NCI-H82 treated with DMSO at 0.1 percent for 48 hours (cell line): Measurements from ENCODE around the gene SGMS1.

ENCODE experiments used
- DNase-seq: peaks from one replicate; lab custom pipeline; 2025; ENCODE audit not compliant: unreplicated experiment; lab: John Stamatoyannopoulos, UW

SGMS1 gene

DNA sequence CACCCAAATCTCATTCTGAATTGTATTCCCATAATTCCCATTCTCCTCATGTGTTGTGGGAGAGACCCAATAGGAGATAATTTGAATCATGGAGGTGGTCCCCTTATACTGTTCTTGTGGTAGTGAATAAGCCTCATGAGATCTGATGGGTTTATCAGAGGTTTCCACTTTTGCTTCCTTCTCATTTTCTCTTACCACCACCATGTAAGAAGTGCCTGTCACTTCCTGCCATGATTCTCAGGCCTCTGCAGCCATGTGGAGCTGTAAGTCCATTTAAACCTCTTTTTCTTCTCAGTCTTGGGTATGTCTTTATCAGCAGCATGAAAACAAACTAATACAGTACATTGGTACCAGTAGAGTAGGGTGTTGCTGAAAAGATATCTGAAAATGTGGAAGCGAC is 274.2 kb downstream of the SGMS1 start:
- DNase-seq: no peak

DNA sequence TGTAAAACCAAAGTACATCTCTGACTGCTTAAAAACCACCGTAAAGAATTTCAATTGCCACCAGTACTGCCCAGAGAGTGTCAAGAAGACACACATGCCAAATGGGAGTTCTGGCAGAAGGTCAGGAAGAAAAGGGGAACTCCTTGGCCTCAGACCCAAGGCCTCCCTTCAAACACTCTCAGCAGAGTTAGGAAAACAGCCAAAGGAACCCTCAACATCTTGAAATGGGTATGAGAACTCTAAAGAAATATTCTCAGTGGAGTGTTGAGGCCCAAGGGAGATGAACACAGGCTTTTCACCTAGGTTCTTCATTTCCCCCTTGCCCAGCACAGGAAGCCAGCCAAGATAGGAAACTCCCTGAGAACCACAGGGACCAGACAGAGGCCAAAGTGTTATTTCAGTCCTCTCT is 276.4 kb downstream of the SGMS1 start:
- DNase-seq: no peak

DNA sequence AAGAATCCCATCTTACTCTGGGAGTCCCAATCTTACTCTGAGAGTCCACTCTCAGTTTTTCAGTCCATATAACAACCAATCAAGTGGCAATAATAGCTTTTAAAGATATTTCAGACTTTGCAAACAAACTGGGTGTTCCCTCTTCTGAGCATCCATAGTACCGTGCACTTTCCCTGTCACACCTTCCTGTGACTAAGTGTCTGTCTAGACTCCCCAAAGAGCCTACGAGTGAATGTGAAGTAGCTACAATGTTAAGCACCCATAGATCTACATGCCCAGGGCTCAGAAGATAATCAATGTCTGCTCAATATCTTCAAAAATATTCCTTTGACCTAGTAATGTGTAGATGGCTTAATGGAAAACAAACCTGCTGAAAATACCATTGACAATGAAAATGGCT is 276.8 kb downstream of the SGMS1 start:
- no peak for DNase-seq

DNA sequence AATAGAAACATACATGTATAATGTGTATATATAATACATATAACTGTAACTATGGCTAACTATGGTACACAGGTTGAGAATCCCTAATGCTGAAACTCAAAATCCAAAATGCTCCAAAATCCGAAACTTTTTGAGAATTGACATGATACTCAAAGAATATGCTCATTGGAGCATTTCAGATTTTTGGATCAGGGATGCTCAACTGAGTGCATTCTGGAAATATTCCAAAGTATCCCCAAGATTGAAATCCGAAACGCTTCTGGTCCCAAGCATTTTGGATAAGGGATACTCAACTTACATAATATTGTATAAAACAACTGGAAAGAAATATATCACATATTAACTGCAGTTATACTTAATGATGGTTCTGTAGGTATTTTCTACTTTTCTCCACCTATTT is 278.2 kb downstream of the SGMS1 start:
- DNase-seq: no peak

DNA sequence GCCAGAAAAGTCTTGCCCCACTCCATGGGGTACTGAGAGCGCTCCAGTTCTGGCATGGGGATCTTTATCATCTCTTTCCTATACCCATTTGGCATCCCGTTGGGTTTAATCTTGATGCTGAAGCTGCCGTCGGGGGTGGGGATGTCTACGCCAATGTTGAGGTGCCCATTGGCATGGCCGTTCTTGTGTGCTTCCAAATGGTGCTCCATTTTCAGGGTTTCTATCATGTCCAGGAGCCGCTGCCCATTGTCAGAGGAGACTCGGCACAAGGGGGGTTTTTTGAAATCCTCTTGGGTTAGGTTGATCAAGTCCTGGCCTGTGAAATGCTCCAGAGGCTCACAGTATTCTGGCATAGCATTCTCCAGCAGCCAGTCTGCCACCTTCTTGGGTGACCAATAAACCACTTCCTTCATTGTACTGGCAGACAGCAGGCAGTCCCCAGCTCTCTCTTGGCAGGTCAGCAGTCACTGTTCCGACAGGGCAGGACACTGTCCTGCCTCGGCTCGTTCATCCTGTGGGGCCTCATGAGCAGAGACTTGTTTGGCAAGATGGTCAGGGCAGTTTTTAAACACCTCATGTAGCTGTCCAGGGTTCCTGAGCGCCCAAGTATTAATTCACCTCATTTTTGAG is 279.9 kb downstream of the SGMS1 start:
- DNase-seq: no peak

DNA sequence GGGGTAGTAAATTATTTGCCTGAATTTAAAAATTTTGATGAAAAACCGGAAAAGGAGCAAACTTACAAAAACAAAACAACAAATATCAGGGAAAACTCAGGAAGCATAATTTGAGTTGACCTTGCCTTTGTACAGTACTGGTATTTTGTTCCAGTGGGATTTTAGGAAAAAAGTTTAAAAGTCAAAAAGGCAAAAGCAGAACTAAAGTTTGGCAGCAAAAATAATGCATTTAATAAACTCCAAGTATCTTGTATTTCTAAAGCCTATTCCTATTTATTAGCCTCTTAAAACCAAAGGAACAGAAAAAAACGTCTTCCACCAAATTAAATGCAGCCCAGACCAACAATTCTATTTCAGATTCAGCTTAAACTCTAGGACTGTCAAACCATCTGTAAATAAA is 281.8 kb downstream of the SGMS1 start:
- DNase-seq: no peak

DNA sequence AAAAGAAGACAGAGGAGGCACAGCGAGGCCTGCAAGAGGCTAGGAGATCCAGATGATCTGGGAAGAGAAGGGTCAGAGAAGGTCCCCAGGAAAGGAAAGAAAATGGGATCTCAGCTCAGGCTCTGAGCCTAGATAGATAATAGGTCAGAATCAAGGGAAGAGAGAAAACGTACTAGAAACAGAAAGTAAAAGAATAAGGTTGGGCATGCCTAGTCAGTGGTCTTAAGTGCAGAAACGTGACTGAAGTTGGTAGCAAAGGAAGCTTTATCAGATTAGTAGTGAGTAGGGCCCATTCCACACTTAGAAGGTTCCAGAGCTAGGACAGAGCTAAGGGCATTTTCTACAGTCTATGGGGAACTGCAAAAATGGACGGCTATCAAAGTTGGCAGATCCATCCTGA is 287.6 kb downstream of the SGMS1 start:
- no peak for DNase-seq

DNA sequence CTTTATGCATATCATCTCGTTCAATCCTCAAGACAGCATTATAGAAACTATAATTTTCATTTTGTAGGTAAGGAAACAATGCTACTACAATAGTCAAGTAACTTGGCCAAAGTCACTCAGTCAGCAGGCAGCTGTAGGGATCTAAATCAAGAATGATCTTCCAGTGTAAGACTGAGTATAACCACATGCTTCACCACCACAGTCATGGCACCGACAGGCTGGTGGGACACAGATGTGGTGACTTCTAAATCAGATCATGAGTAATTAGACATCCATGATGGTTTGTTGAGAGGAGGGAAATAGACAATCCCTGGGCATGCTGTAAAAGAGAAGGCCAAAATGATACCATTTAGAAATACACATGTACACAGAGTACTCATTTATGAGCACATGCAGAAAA is 288.4 kb downstream of the SGMS1 start:
- DNase-seq: no peak

DNA sequence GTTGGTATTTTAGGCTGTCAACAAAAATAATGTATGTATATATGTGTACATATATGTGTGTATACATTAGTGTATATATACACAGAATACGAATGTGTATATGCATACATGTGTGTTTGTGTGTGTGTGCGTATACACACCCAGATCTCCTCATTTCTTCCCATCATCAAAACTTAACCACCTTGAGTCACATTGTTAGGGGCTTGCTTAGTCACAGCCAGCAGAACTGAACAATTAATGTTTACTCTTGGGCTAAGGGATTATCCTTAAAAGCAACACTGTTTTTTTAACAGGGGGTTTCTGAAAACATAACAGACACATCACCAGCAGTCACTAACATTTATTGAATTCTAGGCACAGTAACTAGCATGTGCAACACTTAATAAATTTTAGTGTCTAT is 289.5 kb downstream of the SGMS1 start:
- no peak for DNase-seq

DNA sequence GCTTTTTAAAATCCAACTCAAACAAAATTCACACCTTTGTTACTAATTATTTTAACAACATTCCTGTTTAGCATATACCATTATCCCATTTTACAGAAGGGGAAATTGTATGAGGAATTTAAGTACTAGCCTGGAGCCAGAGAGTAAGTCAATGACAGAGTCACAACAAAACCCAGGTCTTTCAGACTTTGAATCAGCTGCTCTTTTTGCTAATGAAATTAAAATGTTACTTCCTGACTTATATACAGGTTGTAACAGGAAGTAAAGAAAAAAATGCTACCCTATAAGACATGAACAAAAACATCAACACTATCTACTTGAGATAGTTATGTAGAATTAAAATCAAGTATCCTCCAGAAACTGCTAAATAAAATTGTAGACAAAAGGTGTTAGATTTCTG is 289.9 kb downstream of the SGMS1 start:
- no peak for DNase-seq

DNA sequence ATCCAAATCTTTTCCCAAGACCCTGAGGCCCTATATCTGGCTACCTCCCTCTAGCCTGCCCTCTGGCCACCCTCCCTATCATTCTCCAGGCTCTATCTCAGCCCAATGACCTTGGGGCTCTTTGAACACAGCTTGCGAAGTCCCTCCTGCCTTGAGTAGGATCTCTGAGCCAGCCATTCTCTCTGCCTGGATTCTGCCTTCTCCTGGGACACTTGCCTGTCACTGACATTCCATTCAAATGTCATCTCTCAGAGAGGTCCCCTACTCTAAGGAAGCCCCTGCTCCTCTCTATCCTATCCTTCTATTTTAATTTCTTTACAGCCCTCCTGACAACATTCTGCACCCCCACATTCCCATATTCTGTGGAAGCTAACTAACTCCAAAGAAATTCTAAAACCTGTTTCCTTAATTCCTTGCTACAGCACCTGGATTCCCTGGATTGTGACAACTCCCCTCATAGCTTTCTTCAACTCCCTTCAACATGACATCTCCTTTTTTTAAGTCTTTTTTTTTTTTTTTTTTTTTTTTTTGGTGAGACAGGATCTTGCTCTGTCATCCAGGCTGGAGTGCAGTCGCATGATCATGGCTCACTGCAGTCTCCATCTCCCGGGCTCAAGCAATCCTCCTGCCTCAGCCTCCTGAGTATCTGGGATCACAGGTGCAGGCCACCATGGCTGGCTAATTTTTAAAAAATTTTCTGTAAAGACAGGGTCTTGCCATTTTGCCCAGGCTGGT is 291.5 kb downstream of the SGMS1 start:
- DNase-seq: no peak

DNA sequence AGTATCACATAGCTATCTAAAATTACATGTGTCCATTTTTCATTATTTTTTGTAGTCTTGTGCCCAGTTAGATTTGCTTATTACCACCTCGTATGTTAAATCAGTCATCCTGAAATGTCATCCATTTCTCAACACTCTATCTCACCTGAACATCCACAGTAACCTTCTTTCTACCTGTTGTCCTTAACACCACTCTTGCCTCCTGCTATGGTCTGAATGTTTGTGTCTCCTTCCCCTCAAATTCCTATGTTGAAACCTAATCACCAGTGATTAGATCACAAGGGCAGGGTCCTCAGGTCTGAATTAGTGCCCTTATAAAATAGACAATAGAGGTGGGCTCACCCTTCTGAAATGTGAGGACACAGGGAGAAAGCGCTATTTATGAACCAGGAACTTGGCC is 292.3 kb downstream of the SGMS1 start:
- DNase-seq: no peak

DNA sequence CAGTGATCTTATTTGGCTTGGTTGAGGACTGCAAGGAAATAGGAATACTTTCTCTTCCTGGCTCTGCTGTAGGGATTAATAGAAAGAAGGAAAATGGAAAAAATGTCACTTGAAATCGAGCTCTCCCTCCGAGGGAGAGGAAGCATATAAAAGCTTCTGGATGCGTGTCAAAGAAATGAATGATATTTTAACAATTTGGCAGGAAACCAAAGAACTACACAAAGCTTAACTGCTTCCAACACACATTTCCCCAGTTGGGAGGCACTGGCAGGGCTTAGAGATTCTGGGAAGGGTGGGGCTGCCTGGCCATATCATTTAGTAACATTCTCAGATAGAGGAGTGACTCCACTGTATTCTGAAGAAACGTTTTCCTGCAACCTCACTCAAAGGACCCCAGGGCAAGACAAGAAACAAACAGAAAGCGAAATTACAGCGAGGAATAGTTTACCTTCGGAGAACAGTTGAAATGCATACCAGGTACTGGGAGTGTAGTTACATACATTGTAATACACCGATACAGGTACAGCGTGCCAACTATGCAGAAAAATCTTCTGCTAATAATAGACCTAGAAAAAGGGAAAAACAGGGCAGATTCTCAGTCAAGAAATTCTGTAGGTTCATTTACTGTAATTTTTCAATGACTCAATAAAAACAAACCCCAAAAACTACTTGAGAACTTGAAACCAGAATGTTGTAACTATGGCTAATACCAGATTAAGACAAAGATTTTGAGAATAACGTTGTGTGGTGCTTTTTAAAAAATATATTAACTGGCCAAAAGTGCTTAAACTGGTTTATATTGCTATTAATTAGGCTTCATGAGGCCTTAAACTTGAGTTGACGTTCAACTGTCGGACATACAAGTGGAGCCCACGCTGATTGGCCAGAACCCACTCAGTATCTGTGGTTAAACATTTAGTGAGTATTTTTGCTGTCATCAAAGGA is 296.7 kb downstream of the SGMS1 start:
- DNase-seq: no peak

DNA sequence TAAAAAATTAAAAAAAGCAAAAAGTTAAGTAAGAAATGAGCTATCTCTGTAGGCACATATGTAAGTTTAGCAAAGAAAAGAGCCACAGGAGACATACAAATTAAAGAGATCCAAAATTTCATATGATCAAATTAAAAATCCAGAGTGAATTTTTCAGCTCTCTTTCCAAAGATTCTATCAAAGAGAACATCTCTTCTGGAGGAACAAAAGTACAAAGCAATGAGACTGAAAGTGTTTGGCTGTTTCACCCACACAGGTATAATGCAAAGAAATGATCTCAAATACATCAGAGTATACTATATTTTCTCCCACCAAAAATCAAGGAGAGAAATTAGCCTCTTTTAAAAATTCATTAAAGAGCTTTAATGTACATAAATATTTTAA is 297.6 kb downstream of the SGMS1 start:
- no peak for DNase-seq

DNA sequence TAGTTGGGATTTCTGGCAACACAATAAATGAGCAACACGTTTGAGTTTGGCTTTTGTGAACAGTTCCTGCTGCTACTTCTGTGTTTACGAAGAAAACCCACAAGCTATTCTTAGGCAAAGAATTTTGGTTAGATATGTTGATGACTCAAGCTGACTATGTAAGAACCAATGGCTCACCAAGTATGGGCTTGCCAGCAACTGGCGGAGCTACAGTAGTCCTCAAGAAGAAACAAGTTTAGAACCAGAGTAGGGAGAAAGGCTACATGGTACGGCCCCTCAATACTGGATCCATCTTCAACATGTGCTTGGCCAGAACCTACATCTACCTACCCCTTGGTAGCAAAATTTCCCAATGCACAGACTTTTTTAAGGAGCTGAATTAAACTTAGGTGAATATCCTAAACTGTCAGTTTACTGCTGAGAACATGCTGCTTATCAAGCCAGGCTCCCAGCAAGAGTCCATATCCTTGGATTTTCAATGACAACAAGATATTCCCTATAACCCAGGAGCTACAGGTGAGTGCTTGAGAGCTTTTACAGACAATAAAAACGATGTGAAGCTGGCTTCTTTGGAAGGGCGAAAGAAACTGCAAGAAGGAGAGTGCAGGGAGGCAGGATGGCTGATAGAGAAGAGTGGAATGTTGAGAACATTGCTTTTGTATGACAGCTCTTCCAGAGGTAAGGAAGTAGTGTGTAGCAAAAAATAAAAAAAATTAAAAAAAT is 298.1 kb downstream of the SGMS1 start:
- no peak for DNase-seq

DNA sequence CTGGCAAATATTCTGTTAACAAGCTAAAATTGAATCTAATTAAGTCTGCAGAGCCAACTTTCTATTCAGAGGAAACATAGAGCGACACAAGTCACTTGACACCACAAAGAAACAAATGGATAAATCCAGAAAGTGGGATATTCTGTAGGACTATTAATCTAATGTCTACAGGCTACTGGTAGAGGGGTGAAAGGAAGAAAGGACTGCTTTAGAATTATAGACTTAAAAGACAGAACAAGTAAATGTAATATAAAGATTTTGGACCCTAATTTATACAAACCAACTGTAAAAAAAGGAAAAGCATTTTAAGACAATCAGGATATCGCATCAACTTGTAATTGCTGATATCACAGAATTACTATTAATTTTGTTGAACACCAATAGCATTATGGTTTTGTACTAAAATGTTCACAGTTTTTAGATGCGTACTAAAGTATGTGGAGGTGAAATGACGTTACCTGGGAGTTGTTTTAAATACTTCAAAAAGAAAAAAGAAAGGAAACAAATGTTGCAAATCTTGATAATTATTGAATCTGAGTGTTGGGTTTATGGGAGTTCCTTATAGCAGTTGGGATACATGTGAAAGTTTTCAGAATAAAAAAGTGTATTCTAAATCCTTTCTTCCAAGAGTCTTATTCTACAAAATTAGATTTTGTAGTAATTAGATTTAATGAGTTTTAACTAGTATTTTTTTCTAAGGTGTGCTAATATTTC is 298.9 kb downstream of the SGMS1 start:
- no peak for DNase-seq

DNA sequence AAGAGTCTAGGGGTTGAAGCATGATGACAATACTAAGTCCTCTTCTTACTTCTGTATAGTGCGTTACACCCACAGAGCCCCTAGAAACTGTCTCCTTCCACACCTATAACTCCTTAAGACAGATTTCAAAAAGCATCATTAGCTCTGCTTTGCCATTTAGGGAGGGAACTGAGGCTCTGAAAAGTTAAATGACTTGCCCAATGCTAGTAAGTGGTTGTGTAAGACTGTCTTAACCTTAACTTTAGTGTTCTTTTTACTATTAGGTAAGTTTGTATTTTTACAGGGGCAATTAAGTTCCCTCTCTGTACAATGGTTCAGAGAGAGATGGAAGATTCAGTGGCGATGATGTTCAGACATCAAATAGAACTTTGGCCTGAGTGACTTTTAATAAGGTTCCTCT is 299.7 kb downstream of the SGMS1 start:
- no peak for DNase-seq

DNA sequence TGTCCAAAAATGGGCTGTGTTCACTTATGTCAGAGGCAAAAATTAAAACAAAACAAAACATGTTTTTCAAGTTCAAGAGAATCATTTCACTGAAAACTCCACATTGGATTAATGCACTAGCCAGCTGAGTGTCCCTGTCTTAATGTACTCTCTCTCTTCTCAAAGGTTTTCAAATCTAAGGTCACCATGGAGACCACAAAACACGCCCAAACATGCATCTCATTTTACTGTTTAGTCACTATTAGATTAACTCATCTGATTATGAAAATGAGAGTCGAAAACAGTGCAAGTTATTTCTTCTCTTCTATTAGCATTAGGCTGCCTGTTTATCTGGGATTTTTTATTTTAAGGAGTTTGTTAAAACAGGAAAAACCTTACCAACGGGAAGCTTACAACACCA is 301.7 kb downstream of the SGMS1 start:
- DNase-seq: no peak

DNA sequence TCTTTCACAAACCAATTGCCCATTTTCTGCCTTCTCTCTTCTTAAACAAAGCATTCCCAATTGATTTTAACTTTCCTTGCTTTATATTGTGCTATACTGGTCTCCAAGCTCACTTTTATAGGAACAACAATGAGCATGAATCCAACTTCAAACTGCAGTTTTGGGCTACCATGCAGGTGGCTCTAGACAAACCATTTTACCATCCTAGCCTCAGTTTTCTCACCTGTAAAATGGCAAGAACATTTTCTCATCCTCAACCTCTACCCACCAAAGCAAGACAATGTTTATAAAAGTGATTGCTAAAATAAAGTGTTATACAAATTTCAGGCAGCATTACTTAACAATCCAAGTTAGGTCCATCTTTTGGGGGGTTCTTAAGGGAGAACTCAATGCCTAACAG is 305.6 kb downstream of the SGMS1 start:
- no peak for DNase-seq
